Breast epithelium (tissue), 3 donors: Measurements from ENCODE around the gene TMEM229B.

Experiments
- POLR2A ChIP-seq: fragments of 450-650 bp; IDR thresholded peaks from one replicate; pipeline ENCODE4 v1.6.1; 2016; ENCODE audit warnings: antibody characterized with exemption, mild to moderate bottlenecking, moderate library complexity
- POLR2AphosphoS5 ChIP-seq, 3 donors: sonication (generic); formaldehyde crosslinking; IDR thresholded peaks; one replicate each; pipeline ENCODE4 v1.6.1; 2017; ENCODE audit warnings: antibody characterized with exemption in 3 of 3
- TF ChIP-seq, protein P1 (sequence below), 3 donors: fragments of 450-650 bp; IDR thresholded peaks; one replicate each; pipeline ENCODE4 v1.5.1; 2016 to 2017; ENCODE audit warnings: antibody characterized with exemption in 3 of 3, mild to moderate bottlenecking in 3 of 3, moderate library complexity in 3 of 3

DNA sequence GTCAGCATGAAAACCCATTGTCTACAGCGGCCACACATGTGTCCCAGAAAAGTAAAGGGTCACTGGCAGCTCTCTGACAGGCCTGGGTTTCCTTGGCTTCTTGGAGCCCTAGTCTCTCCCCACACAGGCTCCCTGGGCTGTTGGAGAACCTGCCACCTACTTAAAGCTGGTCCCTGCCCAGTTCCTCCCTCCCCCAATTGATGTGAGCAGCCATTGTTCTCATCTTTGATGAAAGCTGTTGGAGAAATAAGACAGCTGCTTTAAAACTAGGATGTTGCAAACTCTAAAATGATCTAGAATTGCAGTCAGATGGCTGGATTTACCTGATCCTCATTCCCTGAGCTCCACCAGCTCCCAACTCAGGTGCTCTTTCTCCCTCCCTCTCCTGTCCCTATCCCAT, 39.8 kb upstream of the TMEM229B start:
- TF ChIP-seq, protein P1, sequence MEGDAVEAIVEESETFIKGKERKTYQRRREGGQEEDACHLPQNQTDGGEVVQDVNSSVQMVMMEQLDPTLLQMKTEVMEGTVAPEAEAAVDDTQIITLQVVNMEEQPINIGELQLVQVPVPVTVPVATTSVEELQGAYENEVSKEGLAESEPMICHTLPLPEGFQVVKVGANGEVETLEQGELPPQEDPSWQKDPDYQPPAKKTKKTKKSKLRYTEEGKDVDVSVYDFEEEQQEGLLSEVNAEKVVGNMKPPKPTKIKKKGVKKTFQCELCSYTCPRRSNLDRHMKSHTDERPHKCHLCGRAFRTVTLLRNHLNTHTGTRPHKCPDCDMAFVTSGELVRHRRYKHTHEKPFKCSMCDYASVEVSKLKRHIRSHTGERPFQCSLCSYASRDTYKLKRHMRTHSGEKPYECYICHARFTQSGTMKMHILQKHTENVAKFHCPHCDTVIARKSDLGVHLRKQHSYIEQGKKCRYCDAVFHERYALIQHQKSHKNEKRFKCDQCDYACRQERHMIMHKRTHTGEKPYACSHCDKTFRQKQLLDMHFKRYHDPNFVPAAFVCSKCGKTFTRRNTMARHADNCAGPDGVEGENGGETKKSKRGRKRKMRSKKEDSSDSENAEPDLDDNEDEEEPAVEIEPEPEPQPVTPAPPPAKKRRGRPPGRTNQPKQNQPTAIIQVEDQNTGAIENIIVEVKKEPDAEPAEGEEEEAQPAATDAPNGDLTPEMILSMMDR (IDR thresholded peaks at IDR 0.05) = no peak
- no peak for TF ChIP-seq POLR2AphosphoS5 (IDR thresholded peaks at IDR 0.05)
- TF ChIP-seq POLR2A = no peak
